ENCODE results near the gene ZNF598.

ZNF598 gene

GRCh38 chr16:1981398-1981836, 28.2 kb downstream of the ZNF598 start, which contains the start of gene NOXO1:
Gene NOXO1, minus strand, starts transcription at chr16:1981469. Its CDS starts 290 bp downstream, at chr16:1981179.
- H3K4me1 ChIP-seq (ENCODE audit: insufficient read depth, low read length), result peaks cover 24% of the 10 kb centered on the region
- DNase-seq, result no peak
- peaks cover 43% of the 10 kb centered on the region for H3K36me3 ChIP-seq (ENCODE audit: insufficient read depth, low read length)
- no peak within 1 kb of the TSS for H3K4me3 ChIP-seq (ENCODE audit: low read depth in 1 of 2, low read length in 2 of 2)
- no peak within 1 kb of the TSS for H3K9ac ChIP-seq (ENCODE audit: low read depth, low read length)
- peaks cover 14% of the 10 kb centered on the region for H3K27me3 ChIP-seq (ENCODE audit: insufficient read depth, low read length, poor library complexity)
- H4K20me1 ChIP-seq (ENCODE audit: insufficient read depth, low read length), result peaks cover 4% of the 10 kb centered on the region; the same call in 1 of the 2 replicates
- no peak within 1 kb of the TSS for H2AFZ ChIP-seq (ENCODE audit: low read depth, low read length)
- TF ChIP-seq CTCF (IDR thresholded peaks at IDR 0.05; ENCODE audit: borderline replicate concordance, extremely low read depth, low read length, poor library complexity, severe bottlenecking), result no peak
- TF ChIP-seq EZH2 (IDR thresholded peaks at IDR 0.05; ENCODE audit: borderline replicate concordance, low read depth, low read length, severe bottlenecking), result no peak
- no peak within 1 kb of the TSS for H3K27ac ChIP-seq (ENCODE audit: low read length)
- H3K9me3 ChIP-seq (ENCODE audit: insufficient read depth, low read length, severe bottlenecking), result no peaks in the 10 kb centered on the region
- ATAC-seq (ENCODE audit: insufficient read depth, low read depth), result no peak
- peaks cover 18% of the 10 kb centered on the region for H3K79me2 ChIP-seq (ENCODE audit: insufficient read depth, low read length)
- no peak within 1 kb of the TSS for H3K4me2 ChIP-seq (ENCODE audit: insufficient read depth, low read length)

- DNase-seq (no peak), ATAC-seq (ENCODE audit: insufficient read depth, low read depth) (no peak)
- Histone ChIP-seq H3K9me3 (ENCODE audit: insufficient read depth, low read length, severe bottlenecking) (no peaks in the 10 kb centered on the region), H3K4me2 (ENCODE audit: insufficient read depth, low read length) (no peak overlapping the region), H2AFZ (ENCODE audit: low read depth, low read length) (no peak overlapping the region), H3K79me2 (ENCODE audit: insufficient read depth, low read length) (peaks cover 18% of the 10 kb centered on the region), H4K20me1 (ENCODE audit: insufficient read depth, low read length) (peaks cover 6% of the 10 kb centered on the region; the same call in 1 of the 2 replicates), H3K9ac (ENCODE audit: low read depth, low read length) (no peak overlapping the region), H3K4me3 (ENCODE audit: low read depth in 1 of 2, low read length in 2 of 2) (no peak overlapping the region), H3K36me3 (ENCODE audit: insufficient read depth, low read length) (peaks cover 43% of the 10 kb centered on the region), H3K27ac (ENCODE audit: low read length) (no peak overlapping the region), H3K27me3 (ENCODE audit: insufficient read depth, low read length, poor library complexity) (peaks cover 14% of the 10 kb centered on the region), H3K4me1 (ENCODE audit: insufficient read depth, low read length) (peaks cover 24% of the 10 kb centered on the region)
- TF ChIP-seq EZH2 (IDR thresholded peaks at IDR 0.05; ENCODE audit: borderline replicate concordance, low read depth, low read length, severe bottlenecking), result no peak
- no peak for TF ChIP-seq CTCF (IDR thresholded peaks at IDR 0.05; ENCODE audit: borderline replicate concordance, extremely low read depth, low read length, poor library complexity, severe bottlenecking)
Measured at GRCh38 chr16:1980770-1981087, 28.9 kb downstream of the ZNF598 start.

- H3K36me3 ChIP-seq (ENCODE audit: insufficient read depth, low read length), result peaks cover 45% of the 10 kb centered on the region
- H3K27me3 ChIP-seq (ENCODE audit: insufficient read depth, low read length, poor library complexity), result peaks cover 14% of the 10 kb centered on the region
- no peak overlapping the region for H2AFZ ChIP-seq (ENCODE audit: low read depth, low read length)
- H3K27ac ChIP-seq (ENCODE audit: low read length), result no peak overlapping the region
- H3K9ac ChIP-seq (ENCODE audit: low read depth, low read length), result no peak overlapping the region
- no peak overlapping the region for H3K4me3 ChIP-seq (ENCODE audit: low read depth in 1 of 2, low read length in 2 of 2)
- DNase-seq (no peak), ATAC-seq (ENCODE audit: insufficient read depth, low read depth) (no peak)
- no peaks in the 10 kb centered on the region for H3K9me3 ChIP-seq (ENCODE audit: insufficient read depth, low read length, severe bottlenecking)
- H3K4me1 ChIP-seq (ENCODE audit: insufficient read depth, low read length), result peaks cover 20% of the 10 kb centered on the region
- peaks cover 17% of the 10 kb centered on the region for H3K79me2 ChIP-seq (ENCODE audit: insufficient read depth, low read length)
- no peak for TF ChIP-seq EZH2 (IDR thresholded peaks at IDR 0.05; ENCODE audit: borderline replicate concordance, low read depth, low read length, severe bottlenecking)
- no peak for TF ChIP-seq CTCF (IDR thresholded peaks at IDR 0.05; ENCODE audit: borderline replicate concordance, extremely low read depth, low read length, poor library complexity, severe bottlenecking)
- peaks cover 8% of the 10 kb centered on the region; the same call in 1 of the 2 replicates for H4K20me1 ChIP-seq (ENCODE audit: insufficient read depth, low read length)
- no peak overlapping the region for H3K4me2 ChIP-seq (ENCODE audit: insufficient read depth, low read length)
Measured at GRCh38 chr16:1980030-1980769, 29.4 kb downstream of the ZNF598 start.

Measured in DND-41 (cell line).